K562 (cell line): ENCODE measurements around the gene ANKRD11. TPM values are rescaled to one million over a fixed set of nuclear protein-coding genes. Genes with fewer than 3 reads are reported as not detected.
A peak's percentile ranks its signal among the peaks of the same experiment; 100 is the strongest.

Source experiments
- ATAC-seq: fragments of 200-7000 bp; cut with Tn5 transposase; 3 replicates; pipeline ENCODE4 v1.9.1; 2020; ENCODE audit warnings: moderate library complexity
- BruUV-seq: library from RNA; stranded (reverse); fragments of 400-500 nt; replicated peaks from 2 replicates; lab custom pipeline; 2021; lab: Mats Ljungman, UMichigan
- CTCF ChIA-PET: fragments of 300-600 bp; formaldehyde crosslinking; extraction: SDS; loops from one replicate; lab custom pipeline; 2021; ENCODE audit warnings: low intra/inter-chr PET ratio; lab: Yijun Ruan, JAX
- POLR2A ChIA-PET: fragments of 300-600, 350-650 bp; sonication (Branson Sonifier 250); formaldehyde crosslinking; extraction: SDS; loops from one replicate; lab custom pipeline; 2021; ENCODE audit warnings: antibody characterized with exemption, inconsistent platforms; lab: Yijun Ruan, JAX
- DNase-seq, 4 experiments: peaks; one replicate each; pipeline versions ENCODE4 v3.0.0 to v3.0.0-alpha.2; 2011 to 2018; ENCODE audit warnings: low spot score in 3 of 4, mixed read lengths in 3 of 4; ENCODE audit errors: extremely low read depth in 1 of 4
- FAIRE-seq: peaks from 2 replicates; lab custom pipeline; 2011; peaks lifted over from hg19 to GRCh38; lab: Jason Lieb, UNC
- H2AFZ ChIP-seq: 2 replicates; pipeline ENCODE4 v1.6.0; 2011; ENCODE audit warnings: low read depth, low read length, control low read depth, inconsistent platforms
- H3K27ac ChIP-seq: fragments of 200-600 bp; 3 replicates; pipeline ENCODE4 v1.8.0; 2011; ENCODE audit warnings: low read depth, mild to moderate bottlenecking, control low read depth, inconsistent platforms, low read length, moderate library complexity, mixed read lengths; ENCODE audit errors: extremely low read depth
- H3K27me3 ChIP-seq, 2 experiments: fragments of 300-600 bp in 1 of 2; 2 replicates in 1 of 2; 3 replicates in 1 of 2; pipeline versions ENCODE4 v1.6.0 to v1.8.0; 2011; ENCODE audit warnings: inconsistent platforms in 2 of 2, low read length in 2 of 2, mild to moderate bottlenecking in 1 of 2, mixed read lengths in 1 of 2, moderate library complexity in 1 of 2; ENCODE audit not compliant: control insufficient read depth in 2 of 2, insufficient read depth in 2 of 2
- H3K36me3 ChIP-seq: fragments of 300-600 bp; 3 replicates; pipeline ENCODE4 v1.8.0; 2011; ENCODE audit warnings: mild to moderate bottlenecking, low read length, inconsistent platforms; ENCODE audit not compliant: control insufficient read depth, insufficient read depth
- H3K4me1 ChIP-seq, 2 experiments: fragments of 200-600 bp in 1 of 2; replicated peaks in 1 of 2; 2 replicates in 1 of 2; 3 replicates in 1 of 2; pipeline versions ENCODE4 v1.5.1 to v1.8.0; 2011; ENCODE audit warnings: inconsistent platforms in 2 of 2, low read length in 2 of 2, mild to moderate bottlenecking in 1 of 2, mixed read lengths in 1 of 2, moderate library complexity in 1 of 2; ENCODE audit not compliant: control insufficient read depth in 2 of 2, insufficient read depth in 2 of 2
- H3K4me2 ChIP-seq: 2 replicates; pipeline ENCODE4 v1.6.1; 2011; ENCODE audit warnings: low read length, control low read depth, inconsistent platforms, mixed read lengths; ENCODE audit not compliant: insufficient read depth
- H3K4me3 ChIP-seq: fragments of 200-600 bp; sonication (generic), shearing (Covaris generic); 2 replicates; pipeline ENCODE4 v1.5.1; 2016; ENCODE audit warnings: control low read depth, inconsistent platforms
- H3K79me2 ChIP-seq: fragments of 200-600 bp; 3 replicates; pipeline ENCODE4 v1.8.0; 2011; ENCODE audit warnings: low read length, inconsistent platforms; ENCODE audit not compliant: control insufficient read depth, insufficient read depth
- H3K9ac ChIP-seq, 2 experiments: 2 replicates each; pipeline versions ENCODE4 v1.6.0 to v1.6.1; 2011; ENCODE audit warnings: low read depth in 2 of 2, low read length in 2 of 2, control low read depth in 1 of 2, inconsistent platforms in 1 of 2, mild to moderate bottlenecking in 1 of 2, mixed read lengths in 1 of 2; ENCODE audit not compliant: insufficient read depth in 1 of 2
- H3K9me1 ChIP-seq: one replicate; pipeline ENCODE4 v1.6.0; 2011; ENCODE audit warnings: inconsistent platforms, mild to moderate bottlenecking, low read length, moderate library complexity; ENCODE audit not compliant: control insufficient read depth, insufficient read depth
- H3K9me3 ChIP-seq: replicated peaks from 2 replicates; pipeline ENCODE4 v1.5.1; 2011; ENCODE audit warnings: low read depth, low read length, inconsistent platforms; ENCODE audit not compliant: control insufficient read depth, insufficient read depth
- H4K20me1 ChIP-seq: replicated peaks from 2 replicates; pipeline ENCODE4 v1.6.1; 2011; ENCODE audit warnings: low read length, inconsistent platforms, mixed read lengths; ENCODE audit not compliant: control insufficient read depth, insufficient read depth
- FOXJ2 ChIP-seq: fragments of 200-800 bp; sonication (Bioruptor generic); IDR thresholded peaks from 2 replicates; pipeline ENCODE4 v1.6.1; 2016; ENCODE audit warnings: missing genetic modification characterization, missing compliant biosample characterization
- NR1H2 ChIP-seq: sonication (generic); formaldehyde crosslinking; IDR thresholded peaks from 2 replicates; pipeline ENCODE4 v1.4.0; 2020; ENCODE audit warnings: mild to moderate bottlenecking, missing genetic modification reagents
- NR2F6 ChIP-seq: fragments of 450-650 bp; formaldehyde crosslinking; IDR thresholded peaks from 2 replicates; pipeline ENCODE4 v1.4.0; 2020; ENCODE audit warnings: mild to moderate bottlenecking
- POLR2G ChIP-seq: fragments of 200-400 bp; formaldehyde crosslinking; IDR thresholded peaks from 2 replicates; pipeline ENCODE4 v1.6.1; 2017; ENCODE audit warnings: low read depth, mild to moderate bottlenecking, antibody characterized with exemption, low read length, moderate library complexity
- RBM22 ChIP-seq: fragments of 200-400 bp; formaldehyde crosslinking; IDR thresholded peaks from 2 replicates; pipeline ENCODE4 v1.6.1; 2018; ENCODE audit warnings: low read length, low read depth; ENCODE audit not compliant: poor library complexity, severe bottlenecking
- SMARCB1 ChIP-seq: IDR thresholded peaks from 2 replicates; pipeline ENCODE4 v1.6.1; 2011; ENCODE audit warnings: improper control_type of control experiment, low read depth; ENCODE audit not compliant: insufficient read length
- STAT5A ChIP-seq: IDR thresholded peaks from 2 replicates; pipeline ENCODE4 v1.6.1; 2012; ENCODE audit warnings: low read length, inconsistent platforms, borderline replicate concordance
- WGBS: fragments of 100-300 bp; shearing (Covaris generic); methylation state at CpG from one replicate; pipeline ENCODE4 v1.1.6; 2016; ENCODE audit warnings: low coverage, mixed read lengths; ENCODE audit not compliant: insufficient coverage; ENCODE audit errors: missing lambda C conversion rate; 5-methylcytosine and 5-hydroxymethylcytosine counted together
- in situ Hi-C: fragments of 300-500 bp; cut with MboI; formaldehyde crosslinking; loops from 4 replicates; pipeline ENCODE4 v1.15.0; 2018; ENCODE audit warnings: inconsistent platforms, mixed read lengths
- intact Hi-C: fragments of 100-400 bp; cut with micrococcal nuclease; formaldehyde crosslinking; loops from 2 replicates; pipeline ENCODE4 v1.14.2; 2022
- polyA plus RNA-seq, 8 experiments: library from polyadenylated mRNA; depleted of rRNA in 4 of 8; stranded (reverse) in 5 of 8; unstranded in 3 of 8; fragments of >200 nt; fragmentation: Nextera tagmentation in 2 of 8; fragmentation: Illumina TruSeq in 1 of 8; extraction: Ambion mirVana in 2 of 8; extraction: Trizol in 1 of 8; gene quantifications; 2 replicates each; pipeline versions ENCODE4 v1.2.1 to v1.2.3, GENCODE V29; 2011 to 2014; ENCODE audit warnings: inconsistent platforms in 1 of 8, missing spikeins in 1 of 8
- total RNA-seq, 7 experiments: library from RNA; depleted of rRNA in 6 of 7; stranded (reverse); fragments of >200 nt in 6 of 7; fragmentation: Illumina TruSeq in 2 of 7; extraction: Trizol in 2 of 7; gene quantifications; 2 replicates each; pipeline versions ENCODE4 v1.2.1 to v1.2.3, GENCODE V29; 2011 to 2021; ENCODE audit warnings: low replicate concordance in 1 of 7
- TF ChIP-seq, protein P1 (sequence below): IDR thresholded peaks from 2 replicates; pipeline ENCODE4 v1.6.1; 2011; ENCODE audit not compliant: insufficient read length; ENCODE audit errors: extremely low read depth
- TF ChIP-seq, protein P2 (sequence below): fragments of 150-350 bp; conservative IDR thresholded peaks from 2 replicates; pipeline ENCODE4 v1.6.1; 2014; ENCODE audit warnings: low read length

Gene ANKRD11
- total and polyA plus RNA-seq, 9 of the 15 experiments (the other 6 are each of a cell fraction or from before 2014, with no cell fraction given): 4.7 to 126 (median 31.7) TPM

DNA sequence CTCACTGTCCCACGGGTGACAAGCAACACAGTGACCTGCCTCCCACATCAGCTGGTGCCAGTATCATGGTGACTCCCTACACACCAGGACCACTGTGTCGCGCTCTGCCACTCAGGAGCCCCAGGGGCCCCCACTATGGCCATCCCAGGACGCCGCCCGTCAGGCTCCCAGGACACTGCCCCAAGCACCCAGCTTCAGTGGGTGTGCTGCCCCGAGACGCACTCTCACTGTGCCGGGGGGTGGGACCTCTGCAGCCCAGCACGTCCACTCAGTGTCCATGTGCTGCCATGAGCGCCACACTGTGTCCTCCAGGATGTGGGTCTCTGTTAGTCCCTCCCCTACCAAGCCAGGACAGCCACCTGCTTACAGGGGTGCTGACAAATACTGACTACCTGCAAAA is 152.4 kb downstream of the ANKRD11 start:
- Histone ChIP-seq H2AFZ (no peak overlapping the region), H3K79me2 (peaks cover 95% of the 10 kb centered on the region), H3K36me3 (peaks cover 11% of the 10 kb centered on the region; the same call in 2 of the 3 replicates), H3K27ac (no peak overlapping the region), H3K27me3 (no peaks in the 10 kb centered on the region), H3K9me1 (peaks cover 16% of the 10 kb centered on the region)
- WGBS: 94% methylated on average over 11 of the region's 11 CpGs
- CTCF ChIA-PET: no interaction called here
- DNase-seq (no peak), ATAC-seq (no peak)
- intact Hi-C loops: no loop called here
- TF ChIP-seq SMARCB1: no peak
- TF ChIP-seq, protein P1, sequence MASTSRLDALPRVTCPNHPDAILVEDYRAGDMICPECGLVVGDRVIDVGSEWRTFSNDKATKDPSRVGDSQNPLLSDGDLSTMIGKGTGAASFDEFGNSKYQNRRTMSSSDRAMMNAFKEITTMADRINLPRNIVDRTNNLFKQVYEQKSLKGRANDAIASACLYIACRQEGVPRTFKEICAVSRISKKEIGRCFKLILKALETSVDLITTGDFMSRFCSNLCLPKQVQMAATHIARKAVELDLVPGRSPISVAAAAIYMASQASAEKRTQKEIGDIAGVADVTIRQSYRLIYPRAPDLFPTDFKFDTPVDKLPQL: no peak
- TF ChIP-seq NR1H2 (CRISPR knock-in tag): no peak
- TF ChIP-seq FOXJ2 (tag): no peak
- TF ChIP-seq POLR2G: peak; percentile 54
- peak; percentile 91 for TF ChIP-seq RBM22
- TF ChIP-seq, protein P2, sequence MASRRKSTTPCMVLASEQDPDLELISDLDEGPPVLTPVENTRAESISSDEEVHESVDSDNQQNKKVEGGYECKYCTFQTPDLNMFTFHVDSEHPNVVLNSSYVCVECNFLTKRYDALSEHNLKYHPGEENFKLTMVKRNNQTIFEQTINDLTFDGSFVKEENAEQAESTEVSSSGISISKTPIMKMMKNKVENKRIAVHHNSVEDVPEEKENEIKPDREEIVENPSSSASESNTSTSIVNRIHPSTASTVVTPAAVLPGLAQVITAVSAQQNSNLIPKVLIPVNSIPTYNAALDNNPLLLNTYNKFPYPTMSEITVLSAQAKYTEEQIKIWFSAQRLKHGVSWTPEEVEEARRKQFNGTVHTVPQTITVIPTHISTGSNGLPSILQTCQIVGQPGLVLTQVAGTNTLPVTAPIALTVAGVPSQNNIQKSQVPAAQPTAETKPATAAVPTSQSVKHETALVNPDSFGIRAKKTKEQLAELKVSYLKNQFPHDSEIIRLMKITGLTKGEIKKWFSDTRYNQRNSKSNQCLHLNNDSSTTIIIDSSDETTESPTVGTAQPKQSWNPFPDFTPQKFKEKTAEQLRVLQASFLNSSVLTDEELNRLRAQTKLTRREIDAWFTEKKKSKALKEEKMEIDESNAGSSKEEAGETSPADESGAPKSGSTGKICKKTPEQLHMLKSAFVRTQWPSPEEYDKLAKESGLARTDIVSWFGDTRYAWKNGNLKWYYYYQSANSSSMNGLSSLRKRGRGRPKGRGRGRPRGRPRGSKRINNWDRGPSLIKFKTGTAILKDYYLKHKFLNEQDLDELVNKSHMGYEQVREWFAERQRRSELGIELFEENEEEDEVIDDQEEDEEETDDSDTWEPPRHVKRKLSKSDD: no peak
- no peak for TF ChIP-seq STAT5A
- TF ChIP-seq NR2F6 (CRISPR knock-in tag): no peak
- TF ChIP-seq, all 486 proteins: peak for 2
- no peak overlapping the region for H3K4me2 ChIP-seq
- peaks cover 62% of the 10 kb centered on the region for H4K20me1 ChIP-seq
- no peaks in the 10 kb centered on the region for H3K9me3 ChIP-seq
- no TSS peak for BruUV-seq
- no peak overlapping the region for H3K4me3 ChIP-seq
- H3K9ac ChIP-seq: peak overlapping the region in 1 of 2 experiments; percentile 13; a peak in 2 of 4 replicates
- H3K4me1 ChIP-seq: peaks cover 26 to 42% of the 10 kb centered on the region in 2 experiments; a peak in 4 of 5 replicates
- no peak for FAIRE-seq
- in situ Hi-C loops: no loop called here
- POLR2A ChIA-PET: interaction anchor here (0.6 to 1.2 kb wide), 4 partner anchors 13 to 133 kb away, joined by 3 read pairs; no protein-coding TSS in a partner anchor
